GM23338 (cell line): Measurements from ENCODE around the gene AP3S1.

Experiments
- CTCF ChIP-seq, 2 experiments: fragments of 200-600 bp in 1 of 2; sonication (generic) in 1 of 2; conservative IDR thresholded peaks; 2 replicates each; pipeline versions ENCODE4 v1.5.1 to v1.6.1; 2016 to 2017; ENCODE audit warnings: antibody characterized with exemption in 2 of 2, low read depth in 2 of 2, mild to moderate bottlenecking in 2 of 2, moderate library complexity in 1 of 2
- EZH2 ChIP-seq: fragments of 200-600 bp; sonication (generic); IDR thresholded peaks from one replicate; pipeline ENCODE4 v1.8.0; 2017; ENCODE audit warnings: antibody characterized with exemption, mild to moderate bottlenecking, low read depth; ENCODE audit not compliant: unreplicated experiment
- EZH2phosphoT487 ChIP-seq: fragments of 200-600 bp; sonication (generic); IDR thresholded peaks from one replicate; pipeline ENCODE4 v1.8.1; 2018; ENCODE audit warnings: antibody characterized with exemption; ENCODE audit not compliant: unreplicated experiment
- POLR2AphosphoS5 ChIP-seq: IDR thresholded peaks from 2 replicates; pipeline ENCODE4 v1.6.1; 2016; ENCODE audit warnings: antibody characterized with exemption, low read depth
- REST ChIP-seq: IDR thresholded peaks from one replicate; pipeline ENCODE4 v1.6.1; 2018; ENCODE audit warnings: antibody characterized with exemption; ENCODE audit not compliant: unreplicated experiment

- TF ChIP-seq CTCF (conservative IDR thresholded peaks at IDR 0.05; ENCODE audit: low read depth in 2 of 2) (no peak), EZH2phosphoT487 (no peak), POLR2AphosphoS5 (no peak), EZH2 (no peak), REST (no peak)
Measured at GRCh38 chr5:115844321-115844817, 2.6 kb downstream of the AP3S1 start.
